Epidermal melanocyte (primary cell): ENCODE results near the gene UBASH3B.
"Not testable (repeated sequence)": the region's sequence is repeated elsewhere in the genome, so short reads cannot be mapped to it uniquely, and the experiment has no call there.

Source experiments
- DNase-seq: peaks from one replicate; pipeline ENCODE4 v3.0.0; 2011; ENCODE audit warnings: low spot score; ENCODE audit not compliant: insufficient read length

The UBASH3B gene

GRCh38 chr11:122707111-122707510 is 51.6 kb downstream of the UBASH3B start:
- DNase-seq = no peak

DNA sequence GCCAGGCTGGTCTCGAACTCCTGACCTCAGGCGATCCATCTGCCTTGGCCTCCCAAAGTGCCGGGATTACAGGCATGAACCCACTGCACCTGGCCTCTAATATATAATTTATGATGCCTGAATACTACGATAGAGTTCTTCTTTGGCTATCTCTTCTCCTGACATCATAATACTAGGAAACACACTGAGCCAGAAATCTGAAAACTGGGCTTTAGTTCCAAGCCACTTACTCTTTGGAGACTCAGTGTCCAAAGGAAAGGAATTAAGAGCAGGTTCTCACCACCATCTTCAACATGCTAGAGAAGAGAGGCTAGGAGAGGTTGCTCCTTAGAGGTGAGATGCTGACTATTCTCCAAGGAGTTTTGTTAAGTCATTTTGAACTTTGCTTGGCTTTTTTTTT is 52.4 kb downstream of the UBASH3B start:
- no peak for DNase-seq

- no peak for DNase-seq
Observed at GRCh38 chr11:122709039-122709760, 53.7 kb downstream of the UBASH3B start.

DNA sequence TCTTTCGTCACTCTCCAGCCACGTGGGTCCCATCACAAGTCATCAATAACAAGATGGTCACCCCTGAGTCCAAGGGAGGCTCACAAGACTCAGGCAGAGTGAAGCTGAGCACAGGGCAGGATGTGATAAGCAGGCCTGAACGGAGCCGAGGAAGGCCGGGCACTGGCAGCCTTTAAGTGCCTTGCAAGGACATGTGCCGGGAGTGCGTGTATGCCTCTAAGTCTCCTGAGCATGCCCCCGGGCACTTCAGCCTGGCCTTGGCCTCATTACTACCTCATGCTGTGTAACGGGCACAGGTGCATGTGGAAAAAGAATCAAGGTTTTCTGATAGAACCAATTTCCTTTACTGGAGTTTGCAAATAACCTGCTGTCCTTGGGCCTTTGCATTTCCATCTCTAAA is 55.8 kb downstream of the UBASH3B start:
- no peak for DNase-seq

DNA sequence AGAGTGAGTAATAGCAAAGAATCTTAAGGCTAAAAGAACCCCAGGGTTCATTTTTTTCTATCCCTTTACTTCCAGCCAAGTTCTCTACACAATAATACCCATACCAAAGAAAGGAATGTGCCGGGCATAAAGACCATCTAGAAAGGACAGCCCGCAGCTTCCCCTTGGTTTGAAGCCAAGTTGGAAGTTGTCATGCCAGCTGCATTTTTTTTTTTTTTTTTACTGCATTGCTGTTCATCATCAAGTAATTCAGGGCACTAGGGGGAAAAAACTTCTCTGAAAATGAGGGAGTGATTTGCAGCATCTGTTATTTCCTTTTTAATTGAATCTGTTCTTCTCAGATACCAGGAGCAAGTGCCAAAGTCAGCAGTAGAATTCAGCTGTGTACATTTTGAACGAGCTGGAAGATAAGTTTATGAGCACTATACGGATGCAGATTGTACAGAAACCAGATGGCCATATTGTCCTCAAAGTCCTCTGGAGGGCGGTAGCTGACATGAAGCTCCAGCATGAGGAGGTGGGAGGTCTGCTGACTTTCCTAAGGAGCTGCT is 56.4 kb downstream of the UBASH3B start:
- DNase-seq = no peak

- DNase-seq = no peak
Observed at GRCh38 chr11:122714004-122714403, 58.5 kb downstream of the UBASH3B start.

- DNase-seq = no peak
Observed at GRCh38 chr11:122714484-122714883, 59.0 kb downstream of the UBASH3B start.

- no peak for DNase-seq
Observed at GRCh38 chr11:122715548-122716440, 60.3 kb downstream of the UBASH3B start.

DNA sequence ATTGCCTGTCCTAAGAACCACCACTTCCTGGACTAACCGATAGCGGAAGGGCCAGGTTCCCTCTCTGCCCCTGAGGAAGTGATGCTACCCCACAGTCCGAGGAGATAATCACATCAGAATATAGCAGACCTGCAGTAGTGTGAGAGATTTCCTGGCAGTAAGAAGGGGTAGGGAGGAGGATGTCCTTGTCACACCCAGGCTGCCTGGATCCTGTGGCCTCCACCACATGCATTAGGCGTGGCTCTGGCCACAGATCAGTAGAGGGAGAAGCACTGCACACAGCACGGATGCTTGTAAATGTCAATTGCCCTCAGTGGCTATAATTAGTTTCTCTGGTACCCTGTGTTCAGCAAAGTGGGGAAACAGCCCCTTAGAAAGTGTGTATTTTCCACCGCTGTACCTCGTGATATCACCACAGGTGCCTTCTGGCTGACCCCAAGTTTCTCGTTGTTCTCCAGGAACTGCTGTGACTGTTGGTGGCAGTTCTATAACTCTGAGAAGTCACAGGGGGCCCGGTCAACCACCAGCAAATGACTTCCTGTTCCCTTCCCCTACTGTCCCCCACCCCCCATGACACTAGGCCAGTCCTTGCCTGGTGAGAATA is 61.8 kb downstream of the UBASH3B start:
- no peak for DNase-seq

DNA sequence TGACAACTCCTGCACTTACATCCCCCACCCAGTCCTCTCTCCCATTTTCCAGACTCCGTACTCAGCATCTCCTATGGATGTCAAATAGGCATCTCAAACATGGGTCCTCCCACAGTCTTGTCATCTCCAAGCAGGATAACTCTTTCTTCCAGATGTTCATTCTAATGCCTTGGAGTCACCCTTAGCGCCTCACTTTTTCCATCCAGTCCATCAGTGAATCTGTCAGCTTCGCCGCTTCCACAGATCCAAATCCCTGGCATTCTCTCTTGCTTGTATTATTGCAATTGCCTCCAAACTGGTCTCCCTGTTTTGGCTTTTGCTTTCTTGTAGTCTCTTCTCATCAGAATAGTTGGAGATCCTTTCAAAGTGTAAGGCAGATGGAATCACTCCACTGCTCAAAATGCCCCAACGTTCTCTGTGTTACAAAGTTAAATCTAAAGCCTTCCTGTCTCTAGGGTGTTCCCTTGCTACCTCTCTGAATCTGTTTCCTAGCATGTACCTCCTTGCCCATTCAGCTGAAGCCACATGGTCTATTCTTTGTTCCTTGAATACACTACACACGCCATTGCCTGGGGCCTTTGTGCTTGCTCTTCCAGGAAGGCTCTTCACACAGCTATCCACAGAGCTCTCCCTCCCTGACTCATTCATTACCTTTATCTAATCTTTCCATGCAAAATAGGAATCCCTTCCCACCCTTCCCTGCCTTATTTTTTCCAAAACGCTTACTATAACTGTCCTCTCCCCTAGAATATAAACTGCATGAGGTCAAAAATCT is 64.8 kb downstream of the UBASH3B start:
- DNase-seq = no peak

GRCh38 chr11:122721201-122721963 is 65.9 kb downstream of the UBASH3B start:
- no peak for DNase-seq

- DNase-seq = no peak
Observed at GRCh38 chr11:122721964-122722266, 66.4 kb downstream of the UBASH3B start.

DNA sequence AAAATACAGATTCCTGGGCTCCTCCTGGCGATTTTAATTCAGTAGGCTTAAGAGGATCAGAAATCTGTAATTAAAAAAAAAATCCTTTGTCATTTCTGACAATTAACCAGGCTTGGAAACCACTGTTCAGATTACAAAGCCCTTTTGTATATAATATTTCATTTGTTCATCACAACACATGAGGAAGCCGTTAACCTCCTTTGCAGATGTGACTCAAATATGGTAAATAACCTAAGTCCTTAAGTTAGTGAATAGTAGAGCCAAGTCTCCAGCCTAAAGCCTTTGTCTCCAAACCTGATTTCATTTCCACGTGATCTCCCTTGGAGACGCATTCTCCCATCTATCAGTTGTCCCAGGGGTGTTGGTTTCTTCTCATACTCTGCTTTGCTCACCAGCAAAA is 67.6 kb downstream of the UBASH3B start:
- no peak for DNase-seq

DNA sequence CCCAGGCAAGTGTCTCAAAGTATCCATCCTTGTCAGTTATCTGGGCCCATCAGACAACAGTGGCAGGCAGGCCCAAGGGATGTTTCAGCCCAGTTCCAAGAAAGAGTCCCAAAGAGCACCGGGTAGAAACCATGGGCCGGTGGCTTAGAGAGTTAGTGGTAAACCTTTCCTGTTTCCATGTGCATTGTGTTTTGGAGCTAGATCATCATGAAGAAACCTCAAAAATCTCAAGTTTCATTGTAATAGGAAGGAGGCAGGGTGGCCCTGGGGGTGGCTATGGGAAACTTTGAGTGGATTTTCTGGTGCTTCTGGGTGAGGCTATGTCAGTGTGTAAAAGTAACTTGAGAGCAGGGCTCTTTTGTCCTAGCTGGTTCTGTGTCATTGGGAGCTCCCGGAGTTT is 68.1 kb downstream of the UBASH3B start:
- DNase-seq = no peak

DNA sequence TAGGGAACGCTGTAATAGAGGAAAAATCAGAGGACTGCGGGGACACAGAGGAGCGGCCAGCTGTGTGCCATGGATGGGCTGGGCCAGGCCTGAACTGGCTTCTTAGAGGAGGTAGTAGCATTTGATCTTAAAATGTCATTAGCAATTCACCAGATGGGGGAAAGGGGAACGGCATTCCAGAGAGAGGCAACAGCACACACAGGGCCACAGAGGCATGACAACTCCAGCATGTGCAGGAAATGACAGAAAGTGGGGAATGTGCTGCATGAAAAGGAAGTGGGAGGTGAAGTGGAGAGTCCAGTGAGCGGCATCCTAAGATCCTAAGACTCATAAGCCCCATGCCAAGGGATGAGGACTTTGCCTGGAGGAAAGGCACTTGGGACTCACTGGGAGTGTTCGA is 69.0 kb downstream of the UBASH3B start:
- no peak for DNase-seq

- DNase-seq = no peak
Observed at GRCh38 chr11:122726028-122726427, 70.5 kb downstream of the UBASH3B start.

- DNase-seq = no peak
Observed at GRCh38 chr11:122727101-122727929, 71.8 kb downstream of the UBASH3B start.

DNA sequence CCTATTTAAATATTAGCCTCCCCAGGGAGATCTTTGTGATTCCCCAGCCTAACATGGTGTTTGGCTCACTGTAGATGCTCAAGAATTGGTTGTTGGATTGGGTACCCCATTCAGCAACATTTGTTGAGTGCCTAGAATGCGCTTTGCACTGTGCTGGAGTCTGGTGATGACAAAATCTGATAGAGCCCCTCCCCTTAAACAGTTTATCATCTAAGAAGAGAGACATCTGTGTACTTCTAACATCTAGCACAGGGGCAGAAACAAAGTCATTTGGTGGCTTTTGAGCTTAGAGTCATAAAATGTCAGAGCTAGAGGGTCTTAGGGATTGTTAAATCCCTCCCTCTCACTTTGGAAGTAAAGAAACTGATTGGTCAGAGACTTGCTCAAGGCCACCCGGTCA is 73.0 kb downstream of the UBASH3B start:
- no peak for DNase-seq

GRCh38 chr11:122729139-122729538 is 73.6 kb downstream of the UBASH3B start:
- no peak for DNase-seq

DNA sequence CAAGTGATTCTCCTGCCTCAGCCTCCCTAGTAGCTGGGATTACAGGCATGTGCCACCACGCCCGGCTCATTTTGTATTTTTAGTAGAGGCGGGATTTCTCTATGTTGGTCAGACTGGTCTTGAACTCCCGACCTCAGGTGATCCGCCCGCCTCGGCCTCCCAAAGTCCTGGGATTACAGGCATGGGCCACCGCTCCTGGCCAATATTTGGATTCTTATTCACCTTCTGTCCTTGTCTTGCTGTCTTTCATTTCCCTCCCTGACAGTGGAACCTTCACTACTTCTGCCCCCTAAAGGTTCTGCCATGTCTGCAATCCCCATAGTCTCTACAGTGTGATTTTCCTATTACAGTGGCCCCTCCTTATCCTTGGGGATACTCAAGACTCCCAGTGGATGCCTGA is 75.2 kb downstream of the UBASH3B start:
- DNase-seq = not testable (repeated sequence)
